Measurements from ENCODE around the gene FCHSD2. TPM values are rescaled to one million over a fixed set of nuclear protein-coding genes. Genes with fewer than 3 reads are reported as not detected.
A peak's percentile ranks its signal among the peaks of the same experiment; 100 is the strongest.

Gene FCHSD2
- total and polyA plus RNA-seq, 2 of the 13 experiments (the other 11 are each of a cell fraction or from before 2014, with no cell fraction given) = 20.5 to 24.8 TPM

GRCh38 chr11:72814286-72815109 lies 327.6 kb downstream of the FCHSD2 start, which contains the start of gene ATG16L2 (continued):
- TF ChIP-seq, protein P1, sequence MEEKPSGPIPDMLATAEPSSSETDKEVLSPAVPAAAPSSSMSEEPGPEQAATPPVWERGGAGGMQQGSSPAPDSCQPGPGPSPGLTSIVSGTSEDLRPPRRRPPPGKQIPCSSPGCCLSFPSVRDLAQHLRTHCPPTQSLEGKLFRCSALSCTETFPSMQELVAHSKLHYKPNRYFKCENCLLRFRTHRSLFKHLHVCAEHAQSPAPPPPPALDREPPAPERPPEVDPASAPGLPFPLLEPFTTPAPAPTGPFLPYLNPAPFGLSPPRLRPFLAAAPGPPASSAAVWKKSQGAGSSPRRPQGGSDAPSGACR (CRISPR knock-in tag; IDR thresholded peaks at IDR 0.05) = no peak
- TF ChIP-seq KMT2A (CRISPR knock-in tag; IDR thresholded peaks at IDR 0.05) = peak; percentile 25; the same call in 1 of the 2 replicates
- 0 out of 2 replicates have a peak, but pooled peaks have one; percentile 37 for TF ChIP-seq DNMT1 (CRISPR knock-in tag; IDR thresholded peaks at IDR 0.05)
- TF ChIP-seq, protein P2, sequence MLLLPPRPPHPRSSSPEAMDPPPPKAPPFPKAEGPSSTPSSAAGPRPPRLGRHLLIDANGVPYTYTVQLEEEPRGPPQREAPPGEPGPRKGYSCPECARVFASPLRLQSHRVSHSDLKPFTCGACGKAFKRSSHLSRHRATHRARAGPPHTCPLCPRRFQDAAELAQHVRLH (CRISPR knock-in tag; IDR thresholded peaks at IDR 0.05; ENCODE audit: borderline replicate concordance, low read depth) = 0 out of 2 replicates have a peak, but pooled peaks have one; percentile 42
- TF ChIP-seq HNRNPUL1 (IDR thresholded peaks at IDR 0.05; ENCODE audit: low read depth, low read length) = no peak
- TF ChIP-seq, protein P3, sequence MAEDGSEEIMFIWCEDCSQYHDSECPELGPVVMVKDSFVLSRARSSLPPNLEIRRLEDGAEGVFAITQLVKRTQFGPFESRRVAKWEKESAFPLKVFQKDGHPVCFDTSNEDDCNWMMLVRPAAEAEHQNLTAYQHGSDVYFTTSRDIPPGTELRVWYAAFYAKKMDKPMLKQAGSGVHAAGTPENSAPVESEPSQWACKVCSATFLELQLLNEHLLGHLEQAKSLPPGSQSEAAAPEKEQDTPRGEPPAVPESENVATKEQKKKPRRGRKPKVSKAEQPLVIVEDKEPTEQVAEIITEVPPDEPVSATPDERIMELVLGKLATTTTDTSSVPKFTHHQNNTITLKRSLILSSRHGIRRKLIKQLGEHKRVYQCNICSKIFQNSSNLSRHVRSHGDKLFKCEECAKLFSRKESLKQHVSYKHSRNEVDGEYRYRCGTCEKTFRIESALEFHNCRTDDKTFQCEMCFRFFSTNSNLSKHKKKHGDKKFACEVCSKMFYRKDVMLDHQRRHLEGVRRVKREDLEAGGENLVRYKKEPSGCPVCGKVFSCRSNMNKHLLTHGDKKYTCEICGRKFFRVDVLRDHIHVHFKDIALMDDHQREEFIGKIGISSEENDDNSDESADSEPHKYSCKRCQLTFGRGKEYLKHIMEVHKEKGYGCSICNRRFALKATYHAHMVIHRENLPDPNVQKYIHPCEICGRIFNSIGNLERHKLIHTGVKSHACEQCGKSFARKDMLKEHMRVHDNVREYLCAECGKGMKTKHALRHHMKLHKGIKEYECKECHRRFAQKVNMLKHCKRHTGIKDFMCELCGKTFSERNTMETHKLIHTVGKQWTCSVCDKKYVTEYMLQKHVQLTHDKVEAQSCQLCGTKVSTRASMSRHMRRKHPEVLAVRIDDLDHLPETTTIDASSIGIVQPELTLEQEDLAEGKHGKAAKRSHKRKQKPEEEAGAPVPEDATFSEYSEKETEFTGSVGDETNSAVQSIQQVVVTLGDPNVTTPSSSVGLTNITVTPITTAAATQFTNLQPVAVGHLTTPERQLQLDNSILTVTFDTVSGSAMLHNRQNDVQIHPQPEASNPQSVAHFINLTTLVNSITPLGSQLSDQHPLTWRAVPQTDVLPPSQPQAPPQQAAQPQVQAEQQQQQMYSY (CRISPR knock-in tag; IDR thresholded peaks at IDR 0.05) = no peak; the same call in 1 of the 2 replicates
- no peak for TF ChIP-seq EZH2 (conservative IDR thresholded peaks at IDR 0.05; ENCODE audit: low read depth, low read length)
- TF ChIP-seq LBX2 (CRISPR knock-in tag; IDR thresholded peaks at IDR 0.05; ENCODE audit: borderline replicate concordance) = peak; percentile 50; the same call in 1 of the 2 replicates
- no peak for TF ChIP-seq KDM4B (CRISPR knock-in tag; IDR thresholded peaks at IDR 0.05)
- TF ChIP-seq, protein P4, sequence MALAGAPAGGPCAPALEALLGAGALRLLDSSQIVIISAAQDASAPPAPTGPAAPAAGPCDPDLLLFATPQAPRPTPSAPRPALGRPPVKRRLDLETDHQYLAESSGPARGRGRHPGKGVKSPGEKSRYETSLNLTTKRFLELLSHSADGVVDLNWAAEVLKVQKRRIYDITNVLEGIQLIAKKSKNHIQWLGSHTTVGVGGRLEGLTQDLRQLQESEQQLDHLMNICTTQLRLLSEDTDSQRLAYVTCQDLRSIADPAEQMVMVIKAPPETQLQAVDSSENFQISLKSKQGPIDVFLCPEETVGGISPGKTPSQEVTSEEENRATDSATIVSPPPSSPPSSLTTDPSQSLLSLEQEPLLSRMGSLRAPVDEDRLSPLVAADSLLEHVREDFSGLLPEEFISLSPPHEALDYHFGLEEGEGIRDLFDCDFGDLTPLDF (CRISPR knock-in tag; IDR thresholded peaks at IDR 0.05) = peak; percentile 77
- no peak for TF ChIP-seq KDM5A (IDR thresholded peaks at IDR 0.05; ENCODE audit: borderline replicate concordance, low read length)
- TF ChIP-seq, protein P5, sequence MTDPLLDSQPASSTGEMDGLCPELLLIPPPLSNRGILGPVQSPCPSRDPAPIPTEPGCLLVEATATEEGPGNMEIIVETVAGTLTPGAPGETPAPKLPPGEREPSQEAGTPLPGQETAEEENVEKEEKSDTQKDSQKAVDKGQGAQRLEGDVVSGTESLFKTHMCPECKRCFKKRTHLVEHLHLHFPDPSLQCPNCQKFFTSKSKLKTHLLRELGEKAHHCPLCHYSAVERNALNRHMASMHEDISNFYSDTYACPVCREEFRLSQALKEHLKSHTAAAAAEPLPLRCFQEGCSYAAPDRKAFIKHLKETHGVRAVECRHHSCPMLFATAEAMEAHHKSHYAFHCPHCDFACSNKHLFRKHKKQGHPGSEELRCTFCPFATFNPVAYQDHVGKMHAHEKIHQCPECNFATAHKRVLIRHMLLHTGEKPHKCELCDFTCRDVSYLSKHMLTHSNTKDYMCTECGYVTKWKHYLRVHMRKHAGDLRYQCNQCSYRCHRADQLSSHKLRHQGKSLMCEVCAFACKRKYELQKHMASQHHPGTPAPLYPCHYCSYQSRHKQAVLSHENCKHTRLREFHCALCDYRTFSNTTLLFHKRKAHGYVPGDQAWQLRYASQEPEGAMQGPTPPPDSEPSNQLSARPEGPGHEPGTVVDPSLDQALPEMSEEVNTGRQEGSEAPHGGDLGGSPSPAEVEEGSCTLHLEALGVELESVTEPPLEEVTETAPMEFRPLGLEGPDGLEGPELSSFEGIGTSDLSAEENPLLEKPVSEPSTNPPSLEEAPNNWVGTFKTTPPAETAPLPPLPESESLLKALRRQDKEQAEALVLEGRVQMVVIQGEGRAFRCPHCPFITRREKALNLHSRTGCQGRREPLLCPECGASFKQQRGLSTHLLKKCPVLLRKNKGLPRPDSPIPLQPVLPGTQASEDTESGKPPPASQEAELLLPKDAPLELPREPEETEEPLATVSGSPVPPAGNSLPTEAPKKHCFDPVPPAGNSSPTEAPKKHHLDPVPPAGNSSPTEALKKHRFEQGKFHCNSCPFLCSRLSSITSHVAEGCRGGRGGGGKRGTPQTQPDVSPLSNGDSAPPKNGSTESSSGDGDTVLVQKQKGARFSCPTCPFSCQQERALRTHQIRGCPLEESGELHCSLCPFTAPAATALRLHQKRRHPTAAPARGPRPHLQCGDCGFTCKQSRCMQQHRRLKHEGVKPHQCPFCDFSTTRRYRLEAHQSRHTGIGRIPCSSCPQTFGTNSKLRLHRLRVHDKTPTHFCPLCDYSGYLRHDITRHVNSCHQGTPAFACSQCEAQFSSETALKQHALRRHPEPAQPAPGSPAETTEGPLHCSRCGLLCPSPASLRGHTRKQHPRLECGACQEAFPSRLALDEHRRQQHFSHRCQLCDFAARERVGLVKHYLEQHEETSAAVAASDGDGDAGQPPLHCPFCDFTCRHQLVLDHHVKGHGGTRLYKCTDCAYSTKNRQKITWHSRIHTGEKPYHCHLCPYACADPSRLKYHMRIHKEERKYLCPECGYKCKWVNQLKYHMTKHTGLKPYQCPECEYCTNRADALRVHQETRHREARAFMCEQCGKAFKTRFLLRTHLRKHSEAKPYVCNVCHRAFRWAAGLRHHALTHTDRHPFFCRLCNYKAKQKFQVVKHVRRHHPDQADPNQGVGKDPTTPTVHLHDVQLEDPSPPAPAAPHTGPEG (CRISPR knock-in tag; IDR thresholded peaks at IDR 0.05) = no peak
- 0 out of 2 replicates have a peak, but pooled peaks have one; percentile 8 for TF ChIP-seq KAT8 (CRISPR knock-in tag; IDR thresholded peaks at IDR 0.05)
- peak; percentile 29; the same call in 1 of the 2 replicates for TF ChIP-seq GATAD2A (CRISPR knock-in tag; IDR thresholded peaks at IDR 0.05)
